Neural progenitor cell (in vitro differentiated cells): ENCODE measurements around the gene TCTN1.

Source experiments
- EZH2phosphoT487 ChIP-seq: fragments of 200-600 bp; sonication (generic); IDR thresholded peaks from 2 replicates; pipeline ENCODE4 v1.6.1; 2017; ENCODE audit warnings: antibody characterized with exemption
- TF ChIP-seq, protein P1 (sequence below): fragments of 200-600 bp; sonication (generic); IDR thresholded peaks from 2 replicates; pipeline ENCODE4 v1.5.1; 2017; ENCODE audit warnings: antibody characterized with exemption, mild to moderate bottlenecking

DNA sequence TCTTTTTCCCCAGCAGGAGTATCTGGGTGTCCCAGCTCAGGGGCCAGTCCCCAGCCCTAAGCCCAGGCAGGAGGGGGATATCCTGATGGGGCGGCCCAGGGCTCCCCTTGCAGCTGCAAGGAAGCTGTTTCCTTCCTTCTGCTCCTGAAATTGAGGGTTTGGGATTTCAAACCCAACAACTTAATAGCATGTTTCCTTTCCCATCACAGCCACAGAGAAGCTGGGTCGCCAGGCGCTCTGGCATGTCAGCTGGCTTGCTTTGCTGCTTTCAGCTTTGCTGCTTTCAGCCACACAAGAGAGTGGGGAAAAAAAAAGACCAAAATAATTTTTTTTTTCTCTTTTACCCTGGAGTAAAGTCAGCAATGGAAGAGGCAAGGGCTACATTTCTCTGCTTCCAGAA, 44.9 kb downstream of the TCTN1 start:
- no peak for TF ChIP-seq EZH2phosphoT487
- TF ChIP-seq, protein P1, sequence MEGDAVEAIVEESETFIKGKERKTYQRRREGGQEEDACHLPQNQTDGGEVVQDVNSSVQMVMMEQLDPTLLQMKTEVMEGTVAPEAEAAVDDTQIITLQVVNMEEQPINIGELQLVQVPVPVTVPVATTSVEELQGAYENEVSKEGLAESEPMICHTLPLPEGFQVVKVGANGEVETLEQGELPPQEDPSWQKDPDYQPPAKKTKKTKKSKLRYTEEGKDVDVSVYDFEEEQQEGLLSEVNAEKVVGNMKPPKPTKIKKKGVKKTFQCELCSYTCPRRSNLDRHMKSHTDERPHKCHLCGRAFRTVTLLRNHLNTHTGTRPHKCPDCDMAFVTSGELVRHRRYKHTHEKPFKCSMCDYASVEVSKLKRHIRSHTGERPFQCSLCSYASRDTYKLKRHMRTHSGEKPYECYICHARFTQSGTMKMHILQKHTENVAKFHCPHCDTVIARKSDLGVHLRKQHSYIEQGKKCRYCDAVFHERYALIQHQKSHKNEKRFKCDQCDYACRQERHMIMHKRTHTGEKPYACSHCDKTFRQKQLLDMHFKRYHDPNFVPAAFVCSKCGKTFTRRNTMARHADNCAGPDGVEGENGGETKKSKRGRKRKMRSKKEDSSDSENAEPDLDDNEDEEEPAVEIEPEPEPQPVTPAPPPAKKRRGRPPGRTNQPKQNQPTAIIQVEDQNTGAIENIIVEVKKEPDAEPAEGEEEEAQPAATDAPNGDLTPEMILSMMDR, result no peak
